Activated gamma-delta T cell treated with Interleukin-2 at 50 U/mL for 16 hours (primary cell): ENCODE results near the gene CT45A9.
"Not testable (repeated sequence)": the region's sequence is repeated elsewhere in the genome, so short reads cannot be mapped to it uniquely, and the experiment has no call there.

ENCODE experiments used
- DNase-seq: peaks from one replicate; pipeline ENCODE4 v3.0.0-alpha.2; 2020

Gene CT45A9

GRCh38 chrX:135871712-135872111 lies at the start of gene CT45A9:
CT45A9 (minus strand) TSS chrX:135871812; CDS start chrX:135868061, 3,751 bp downstream.
- DNase-seq: not testable (repeated sequence)

GRCh38 chrX:135920516-135920915 lies 48.9 kb upstream of the CT45A9 start:
- not testable (repeated sequence) for DNase-seq

GRCh38 chrX:135914404-135914803 lies 42.8 kb upstream of the CT45A9 start:
- no peak for DNase-seq

- no peak for DNase-seq
Measured at GRCh38 chrX:135910251-135910650, 38.6 kb upstream of the CT45A9 start.

GRCh38 chrX:135893294-135893817 lies 21.7 kb upstream of the CT45A9 start, which contains the start of the genes CT45A10 and SAGE1:
CT45A10 (minus strand) TSS chrX:135893444; CDS start chrX:135885344, 8,100 bp downstream.
SAGE1 (plus strand) TSS chrX:135893716; CDS start chrX:135896243, 2,527 bp downstream.
- no peak for DNase-seq

GRCh38 chrX:135892781-135893180 lies 21.2 kb upstream of the CT45A9 start:
- DNase-seq: no peak

GRCh38 chrX:135890087-135890585 lies 18.5 kb upstream of the CT45A9 start:
- no peak for DNase-seq

- DNase-seq: not testable (repeated sequence)
Measured at GRCh38 chrX:135888976-135889375, 17.4 kb upstream of the CT45A9 start.

- DNase-seq: not testable (repeated sequence)
Measured at GRCh38 chrX:135888230-135888629, 16.6 kb upstream of the CT45A9 start.

- DNase-seq: not testable (repeated sequence)
Measured at GRCh38 chrX:135882741-135883140, 11.1 kb upstream of the CT45A9 start.

GRCh38 chrX:135854438-135854837 lies 17.2 kb downstream of the CT45A9 start, which contains the start of gene CT45A8:
CT45A8 (minus strand) TSS chrX:135854538; CDS start chrX:135850783, 3,755 bp downstream.
- DNase-seq: not testable (repeated sequence)

- not testable (repeated sequence) for DNase-seq
Measured at GRCh38 chrX:135837180-135837579, 34.4 kb downstream of the CT45A9 start, which contains the start of gene CT45A7. CT45A7 (minus strand) TSS chrX:135837280; CDS start chrX:135833533, 3,747 bp downstream.

- DNase-seq: not testable (repeated sequence)
Measured at GRCh38 chrX:135819912-135820311, 51.7 kb downstream of the CT45A9 start, which contains the start of gene CT45A2. CT45A2 (minus strand) TSS chrX:135820012; CDS start chrX:135816265, 3,747 bp downstream.
